ENCODE data around the gene MSANTD3. TPM values are rescaled to one million over a fixed set of nuclear protein-coding genes. Genes with fewer than 3 reads are reported as not detected.

Gene MSANTD3
- total RNA-seq, 5 donors from 2014 or later (not counting 1 experiment from before 2014, with no cell fraction given) = 7.7 to 15.3 (median 13.1) TPM

GRCh38 chr9:100473276-100474081 is 46.5 kb downstream of the MSANTD3 start:
- DNase-seq = peak in 17 of 35 experiments; percentile 1 to 37 (median 15)
- H3K27ac Mint-ChIP-seq = no peak overlapping the region
- H3K27me3 Mint-ChIP-seq = peaks cover 27 to 50% of the 10 kb centered on the region in 2 donors
- peaks cover 7 to 12% (median 8%) of the 10 kb centered on the region in 3 donors for H3K4me1 Mint-ChIP-seq
- Histone ChIP-seq H3K27ac (ENCODE audit: low read length) (no peak overlapping the region), H3K9me3 (no peaks in the 10 kb centered on the region), H3K27me3 (replicated peaks in 1 of 2; ENCODE audit: control insufficient read depth in 2 of 2, extremely low read depth in 1 of 2, insufficient read depth in 2 of 2, low read length in 1 of 2) (peaks cover 0 to 27% of the 10 kb centered on the region in 2 experiments), H3K4me3 (ENCODE audit: control insufficient read depth in 1 of 2, extremely low read depth in 1 of 2, low read length in 1 of 2) (peak overlapping the region; percentile 31 to 39), H3K36me3 (ENCODE audit: control insufficient read depth in 2 of 2, extremely low read depth in 1 of 2, insufficient read depth in 1 of 2, low read length in 1 of 2) (no peaks in the 10 kb centered on the region), H3K4me1 (ENCODE audit: control insufficient read depth in 1 of 2, extremely low read depth in 1 of 2, insufficient read depth in 2 of 2, low read length in 2 of 2) (peaks cover 0 to 12% of the 10 kb centered on the region in 2 experiments)
- H3K9me3 Mint-ChIP-seq = no peaks in the 10 kb centered on the region
- ChIA-PET POLR2A (interaction anchor here in 1 of 2 donors (0.6 kb wide), 1 partner anchor 126 kb away, joined by 3 read pairs; no protein-coding TSS in a partner anchor), CTCF (interaction anchor here in 1 of 2 donors (1.0 kb wide), 1 partner anchor 35 kb away, joined by 4 read pairs; no protein-coding TSS in a partner anchor)
- peak overlapping the region; percentile 52 to 73 (median 70) for H3K4me3 Mint-ChIP-seq
- WGBS (ENCODE audit: insufficient coverage) = under 1% methylated on average over 104 of the region's 108 CpGs
- no peaks in the 10 kb centered on the region for H3K36me3 Mint-ChIP-seq
- peak; percentile 55 to 72 (median 70) for ATAC-seq (replicated peaks in 1 of 4)

GRCh38 chr9:100474082-100474923 is 47.4 kb downstream of the MSANTD3 start:
- POLR2A ChIA-PET = no interaction called here
- H3K27ac ChIP-seq (ENCODE audit: low read length) = no peak overlapping the region
- H3K4me1 ChIP-seq (ENCODE audit: control insufficient read depth in 1 of 2, extremely low read depth in 1 of 2, insufficient read depth in 2 of 2, low read length in 2 of 2) = peaks cover 0 to 12% of the 10 kb centered on the region in 2 experiments
- ATAC-seq (replicated peaks in 1 of 4) = peak in 3 of 4 experiments; percentile 13 to 21 (median 16)
- peaks cover 0 to 27% of the 10 kb centered on the region in 2 experiments for H3K27me3 ChIP-seq (replicated peaks in 1 of 2; ENCODE audit: control insufficient read depth in 2 of 2, extremely low read depth in 1 of 2, insufficient read depth in 2 of 2, low read length in 1 of 2)
- no peaks in the 10 kb centered on the region for H3K9me3 Mint-ChIP-seq
- peaks cover 27 to 52% of the 10 kb centered on the region in 2 donors for H3K27me3 Mint-ChIP-seq
- peaks cover 7 to 12% (median 8%) of the 10 kb centered on the region in 3 donors for H3K4me1 Mint-ChIP-seq
- CTCF ChIA-PET = no interaction called here
- WGBS (ENCODE audit: insufficient coverage) = 34% methylated on average over 20 of the region's 26 CpGs
- no peaks in the 10 kb centered on the region for H3K9me3 ChIP-seq
- peak overlapping the region; percentile 52 to 73 (median 62) for H3K4me3 Mint-ChIP-seq
- peak overlapping the region in 1 of 2 donors; percentile 3 for H3K4me3 ChIP-seq (ENCODE audit: control insufficient read depth in 1 of 2, extremely low read depth in 1 of 2, low read length in 1 of 2)
- peak in 1 of 35 experiments; percentile 2 for DNase-seq
- no peaks in the 10 kb centered on the region for H3K36me3 ChIP-seq (ENCODE audit: control insufficient read depth in 2 of 2, extremely low read depth in 1 of 2, insufficient read depth in 1 of 2, low read length in 1 of 2)
- no peaks in the 10 kb centered on the region for H3K36me3 Mint-ChIP-seq
- no peak overlapping the region for H3K27ac Mint-ChIP-seq

GRCh38 chr9:100474924-100475276 is 48.0 kb downstream of the MSANTD3 start:
- ChIA-PET CTCF (interaction anchor here in 1 of 2 donors (0.7 kb wide), 1 partner anchor 130 kb away, joined by 3 read pairs; no protein-coding TSS in a partner anchor), POLR2A (no interaction called here)
- Mint-ChIP-seq H3K9me3 (no peaks in the 10 kb centered on the region), H3K4me1 (peaks cover 7 to 12% (median 8%) of the 10 kb centered on the region in 3 donors), H3K27me3 (peaks cover 27 to 52% of the 10 kb centered on the region in 2 donors), H3K36me3 (no peaks in the 10 kb centered on the region), H3K4me3 (peak overlapping the region in 2 of 3 donors; percentile 22 to 73), H3K27ac (no peak overlapping the region)
- Histone ChIP-seq H3K27me3 (replicated peaks in 1 of 2; ENCODE audit: control insufficient read depth in 2 of 2, extremely low read depth in 1 of 2, insufficient read depth in 2 of 2, low read length in 1 of 2) (peaks cover 0 to 27% of the 10 kb centered on the region in 2 experiments), H3K36me3 (ENCODE audit: control insufficient read depth in 2 of 2, extremely low read depth in 1 of 2, insufficient read depth in 1 of 2, low read length in 1 of 2) (no peaks in the 10 kb centered on the region), H3K9me3 (no peaks in the 10 kb centered on the region), H3K27ac (ENCODE audit: low read length) (no peak overlapping the region), H3K4me3 (ENCODE audit: control insufficient read depth in 1 of 2, extremely low read depth in 1 of 2, low read length in 1 of 2) (no peak overlapping the region), H3K4me1 (ENCODE audit: control insufficient read depth in 1 of 2, extremely low read depth in 1 of 2, insufficient read depth in 2 of 2, low read length in 2 of 2) (peaks cover 0 to 12% of the 10 kb centered on the region in 2 experiments)
- no peak for ATAC-seq (replicated peaks in 1 of 4)
- 93% methylated on average over 3 of the region's 4 CpGs for WGBS (ENCODE audit: insufficient coverage)
- DNase-seq = no peak

GRCh38 chr9:100477241-100477640 is 50.3 kb downstream of the MSANTD3 start:
- H3K36me3 ChIP-seq (ENCODE audit: control insufficient read depth in 2 of 2, extremely low read depth in 1 of 2, insufficient read depth in 1 of 2, low read length in 1 of 2) = no peaks in the 10 kb centered on the region
- POLR2A ChIA-PET = interaction anchor here in 1 of 2 donors (0.7 kb wide), 1 partner anchor 213 kb away, joined by 7 read pairs; no protein-coding TSS in a partner anchor
- H3K27me3 ChIP-seq (replicated peaks in 1 of 2; ENCODE audit: control insufficient read depth in 2 of 2, extremely low read depth in 1 of 2, insufficient read depth in 2 of 2, low read length in 1 of 2) = peaks cover 0 to 23% of the 10 kb centered on the region in 2 experiments
- H3K4me3 ChIP-seq (ENCODE audit: control insufficient read depth in 1 of 2, extremely low read depth in 1 of 2, low read length in 1 of 2) = no peak overlapping the region
- peaks cover 0 to 12% of the 10 kb centered on the region in 2 experiments for H3K4me1 ChIP-seq (ENCODE audit: control insufficient read depth in 1 of 2, extremely low read depth in 1 of 2, insufficient read depth in 2 of 2, low read length in 2 of 2)
- DNase-seq (no peak), ATAC-seq (replicated peaks in 1 of 4) (no peak)
- CTCF ChIA-PET = interaction anchor here (0.7 kb wide), 2 partner anchors 33 to 240 kb away, joined by 3 read pairs; no protein-coding TSS in a partner anchor
- Mint-ChIP-seq H3K9me3 (peaks cover 0 to 2% (median 0%) of the 10 kb centered on the region in 3 donors), H3K4me1 (peaks cover 7 to 12% (median 8%) of the 10 kb centered on the region in 3 donors), H3K27me3 (peaks cover 30 to 40% of the 10 kb centered on the region in 2 donors), H3K27ac (no peak overlapping the region), H3K36me3 (no peaks in the 10 kb centered on the region), H3K4me3 (no peak overlapping the region)
- H3K9me3 ChIP-seq = no peaks in the 10 kb centered on the region
- no peak overlapping the region for H3K27ac ChIP-seq (ENCODE audit: low read length)
- WGBS (ENCODE audit: insufficient coverage) = 86% methylated on average over 1 of the region's 4 CpGs

GRCh38 chr9:100478192-100478591 is 51.2 kb downstream of the MSANTD3 start:
- H3K27me3 Mint-ChIP-seq = peaks cover 27 to 35% of the 10 kb centered on the region in 2 donors
- ChIA-PET CTCF (no interaction called here), POLR2A (no interaction called here)
- DNase-seq (no peak), ATAC-seq (replicated peaks in 1 of 4) (no peak)
- WGBS (ENCODE audit: insufficient coverage) = 96% methylated on average over 5 of the region's 6 CpGs
- no peaks in the 10 kb centered on the region for H3K36me3 Mint-ChIP-seq
- H3K4me3 Mint-ChIP-seq = no peak overlapping the region
- H3K27ac Mint-ChIP-seq = no peak overlapping the region
- Histone ChIP-seq H3K4me1 (ENCODE audit: control insufficient read depth in 1 of 2, extremely low read depth in 1 of 2, insufficient read depth in 2 of 2, low read length in 2 of 2) (peaks cover 0 to 9% of the 10 kb centered on the region in 2 experiments), H3K4me3 (ENCODE audit: control insufficient read depth in 1 of 2, extremely low read depth in 1 of 2, low read length in 1 of 2) (no peak overlapping the region), H3K27me3 (replicated peaks in 1 of 2; ENCODE audit: control insufficient read depth in 2 of 2, extremely low read depth in 1 of 2, insufficient read depth in 2 of 2, low read length in 1 of 2) (peaks cover 0 to 19% of the 10 kb centered on the region in 2 experiments), H3K36me3 (ENCODE audit: control insufficient read depth in 2 of 2, extremely low read depth in 1 of 2, insufficient read depth in 1 of 2, low read length in 1 of 2) (no peaks in the 10 kb centered on the region), H3K9me3 (no peaks in the 10 kb centered on the region), H3K27ac (ENCODE audit: low read length) (no peak overlapping the region)
- peaks cover 7 to 8% (median 7%) of the 10 kb centered on the region in 3 donors for H3K4me1 Mint-ChIP-seq
- H3K9me3 Mint-ChIP-seq = peaks cover 0 to 2% (median 0%) of the 10 kb centered on the region in 3 donors

GRCh38 chr9:100479820-100480219 is 52.9 kb downstream of the MSANTD3 start:
- Mint-ChIP-seq H3K9me3 (peaks cover 0 to 2% (median 0%) of the 10 kb centered on the region in 3 donors), H3K27ac (no peak overlapping the region), H3K36me3 (peaks cover under 1% of the 10 kb centered on the region), H3K4me3 (no peak overlapping the region), H3K4me1 (no peaks in the 10 kb centered on the region), H3K27me3 (peaks cover 18 to 30% of the 10 kb centered on the region in 2 donors)
- no CpG with 5 or more reads among the region's 2 CpGs for WGBS (ENCODE audit: insufficient coverage)
- Histone ChIP-seq H3K27me3 (replicated peaks in 1 of 2; ENCODE audit: control insufficient read depth in 2 of 2, extremely low read depth in 1 of 2, insufficient read depth in 2 of 2, low read length in 1 of 2) (peaks cover 0 to 5% of the 10 kb centered on the region in 2 experiments), H3K36me3 (ENCODE audit: control insufficient read depth in 2 of 2, extremely low read depth in 1 of 2, insufficient read depth in 1 of 2, low read length in 1 of 2) (no peaks in the 10 kb centered on the region), H3K4me1 (ENCODE audit: control insufficient read depth in 1 of 2, extremely low read depth in 1 of 2, insufficient read depth in 2 of 2, low read length in 2 of 2) (no peaks in the 10 kb centered on the region), H3K27ac (ENCODE audit: low read length) (no peak overlapping the region), H3K9me3 (no peaks in the 10 kb centered on the region), H3K4me3 (ENCODE audit: control insufficient read depth in 1 of 2, extremely low read depth in 1 of 2, low read length in 1 of 2) (no peak overlapping the region)
- no peak for DNase-seq
- ATAC-seq (replicated peaks in 1 of 4) = no peak
- ChIA-PET POLR2A (no interaction called here), CTCF (no interaction called here)
